Sigmoid colon (tissue), 3 donors: ENCODE results near the gene PRKCZ.

Experiments
- POLR2A ChIP-seq, 2 donors: fragments of 450-650 bp; IDR thresholded peaks; one replicate each; pipeline ENCODE4 v1.6.1; 2016; ENCODE audit warnings: antibody characterized with exemption in 2 of 2, mild to moderate bottlenecking in 2 of 2, moderate library complexity in 2 of 2
- TF ChIP-seq, protein P1 (sequence below), 4 experiments: fragments of 450-650 bp in 3 of 4; fragments of 200-600 bp in 1 of 4; IDR thresholded peaks; one replicate each; pipeline ENCODE4 v1.5.1; 2016 to 2019; ENCODE audit warnings: antibody characterized with exemption in 4 of 4, mild to moderate bottlenecking in 3 of 4, moderate library complexity in 2 of 4

DNA sequence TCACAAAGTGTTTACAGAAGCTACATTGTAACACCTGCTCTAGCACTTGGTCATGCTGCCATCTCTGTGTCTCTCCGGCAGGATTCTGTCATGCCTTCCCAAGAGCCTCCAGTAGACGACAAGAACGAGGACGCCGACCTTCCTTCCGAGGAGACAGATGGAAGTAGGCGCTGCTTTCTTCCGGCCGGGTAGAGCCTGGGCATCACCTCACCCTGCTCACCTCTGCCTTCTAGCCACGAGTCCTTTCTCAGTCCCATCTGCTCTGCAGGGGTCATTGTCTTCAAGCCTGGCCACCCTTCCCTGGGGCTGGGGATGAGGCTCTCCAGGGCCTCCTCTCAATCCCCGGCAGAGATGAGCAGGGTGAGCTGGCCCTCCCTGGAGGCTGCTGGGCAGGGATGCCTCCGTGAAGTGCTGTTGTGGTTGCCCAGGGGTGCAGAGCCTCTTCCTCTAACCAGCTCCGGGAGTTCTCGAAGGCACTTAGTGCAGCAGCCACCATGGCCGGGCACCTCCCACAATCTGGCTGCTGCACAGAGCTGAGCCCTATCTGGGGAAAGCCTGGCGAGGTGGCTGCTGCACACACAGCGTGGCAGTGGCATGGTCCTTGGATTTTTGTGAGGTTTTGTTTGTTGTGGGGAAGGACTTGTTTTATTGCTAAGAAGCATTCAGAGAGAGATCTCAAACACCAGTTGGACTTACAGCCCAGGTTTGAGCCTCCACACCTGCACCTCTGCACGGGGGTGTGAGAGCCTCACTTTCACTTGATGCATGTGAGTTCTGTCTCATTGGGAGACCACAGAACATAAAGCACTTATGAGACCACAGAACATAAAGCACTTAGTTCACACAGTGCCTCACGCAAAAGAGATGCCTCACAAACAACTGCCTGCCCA, 96.0 kb downstream of the PRKCZ start:
- TF ChIP-seq, protein P1, sequence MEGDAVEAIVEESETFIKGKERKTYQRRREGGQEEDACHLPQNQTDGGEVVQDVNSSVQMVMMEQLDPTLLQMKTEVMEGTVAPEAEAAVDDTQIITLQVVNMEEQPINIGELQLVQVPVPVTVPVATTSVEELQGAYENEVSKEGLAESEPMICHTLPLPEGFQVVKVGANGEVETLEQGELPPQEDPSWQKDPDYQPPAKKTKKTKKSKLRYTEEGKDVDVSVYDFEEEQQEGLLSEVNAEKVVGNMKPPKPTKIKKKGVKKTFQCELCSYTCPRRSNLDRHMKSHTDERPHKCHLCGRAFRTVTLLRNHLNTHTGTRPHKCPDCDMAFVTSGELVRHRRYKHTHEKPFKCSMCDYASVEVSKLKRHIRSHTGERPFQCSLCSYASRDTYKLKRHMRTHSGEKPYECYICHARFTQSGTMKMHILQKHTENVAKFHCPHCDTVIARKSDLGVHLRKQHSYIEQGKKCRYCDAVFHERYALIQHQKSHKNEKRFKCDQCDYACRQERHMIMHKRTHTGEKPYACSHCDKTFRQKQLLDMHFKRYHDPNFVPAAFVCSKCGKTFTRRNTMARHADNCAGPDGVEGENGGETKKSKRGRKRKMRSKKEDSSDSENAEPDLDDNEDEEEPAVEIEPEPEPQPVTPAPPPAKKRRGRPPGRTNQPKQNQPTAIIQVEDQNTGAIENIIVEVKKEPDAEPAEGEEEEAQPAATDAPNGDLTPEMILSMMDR (IDR thresholded peaks at IDR 0.05) = no peak
- TF ChIP-seq POLR2A (IDR thresholded peaks at IDR 0.05) = no peak
